Left lung (tissue), 10 donors: Measurements from ENCODE around the gene DOK7. TPM values are rescaled to one million over a fixed set of nuclear protein-coding genes. Genes with fewer than 3 reads are reported as not detected.

Source experiments
- ATAC-seq: fragments of 200-7000 bp; cut with Tn5 transposase; one replicate; pipeline ENCODE4 v1.9.1; 2020; ENCODE audit warnings: moderate library complexity
- DNase-seq, 4 donors: peaks; one replicate each; pipeline ENCODE4 v3.0.0-alpha.2; 2013 to 2020
- H3K27ac ChIP-seq, 2 donors: fragments of 200-600 bp; sonication (generic) in 1 of 2; one replicate each; pipeline versions ENCODE4 v1.5.0 to v1.8.0; 2020 to 2021
- H3K27me3 ChIP-seq, 2 donors: fragments of 200-600 bp; sonication (generic) in 1 of 2; one replicate each; pipeline versions ENCODE4 v1.5.0 to v1.8.0; 2020 to 2021
- H3K36me3 ChIP-seq, 2 donors: fragments of 200-600 bp; sonication (generic) in 1 of 2; one replicate each; pipeline versions ENCODE4 v1.5.0 to v1.8.0; 2020 to 2021
- H3K4me1 ChIP-seq, 2 donors: fragments of 200-600 bp; one replicate each; pipeline ENCODE4 v1.8.0; 2021
- H3K4me3 ChIP-seq, 2 donors: fragments of 200-600 bp; sonication (generic) in 1 of 2; one replicate each; pipeline versions ENCODE4 v1.5.0 to v1.8.0; 2020 to 2021; ENCODE audit warnings: mild to moderate bottlenecking in 1 of 2
- H3K9me3 ChIP-seq, 2 donors: fragments of 200-600 bp; sonication (generic) in 1 of 2; one replicate each; pipeline versions ENCODE4 v1.5.0 to v1.8.0; 2020 to 2021
- intact Hi-C, 2 donors: fragments of 100-400 bp; cut with DNase I; formaldehyde crosslinking; loops; one replicate each; pipeline versions ENCODE4 v1.11.2 to v1.14.2; 2022
- polyA plus RNA-seq, 6 donors: library from polyadenylated mRNA; unstranded; fragments of 120-200 nt; gene quantifications; one replicate each; pipeline ENCODE4 v1.2.1, GENCODE V29; 2013; ENCODE audit not compliant: insufficient read length in 6 of 6
- total RNA-seq, 2 donors: library from RNA; stranded (reverse); fragmentation: NEBNext Ultra II Directional; extraction: Animal tissue kit (Norgen Biotek cat#: 25700); gene quantifications; one replicate each; pipeline ENCODE4 v1.2.1, GENCODE V29; 2021
- TF ChIP-seq, protein P1 (sequence below), 2 donors: fragments of 200-600 bp; sonication (generic) in 1 of 2; IDR thresholded peaks; one replicate each; pipeline versions ENCODE4 v1.5.0 to v1.8.0; 2021; ENCODE audit warnings: antibody characterized with exemption in 2 of 2
- donor health status: DM: no; HTN: yes; CAD: no.
- donor health status: DM: no; HTN: no; CAD: no.

DOK7 gene
- total and polyA plus RNA-seq, 8 donors, result 0.28 to 6.3 (median 1.2) TPM

DNA sequence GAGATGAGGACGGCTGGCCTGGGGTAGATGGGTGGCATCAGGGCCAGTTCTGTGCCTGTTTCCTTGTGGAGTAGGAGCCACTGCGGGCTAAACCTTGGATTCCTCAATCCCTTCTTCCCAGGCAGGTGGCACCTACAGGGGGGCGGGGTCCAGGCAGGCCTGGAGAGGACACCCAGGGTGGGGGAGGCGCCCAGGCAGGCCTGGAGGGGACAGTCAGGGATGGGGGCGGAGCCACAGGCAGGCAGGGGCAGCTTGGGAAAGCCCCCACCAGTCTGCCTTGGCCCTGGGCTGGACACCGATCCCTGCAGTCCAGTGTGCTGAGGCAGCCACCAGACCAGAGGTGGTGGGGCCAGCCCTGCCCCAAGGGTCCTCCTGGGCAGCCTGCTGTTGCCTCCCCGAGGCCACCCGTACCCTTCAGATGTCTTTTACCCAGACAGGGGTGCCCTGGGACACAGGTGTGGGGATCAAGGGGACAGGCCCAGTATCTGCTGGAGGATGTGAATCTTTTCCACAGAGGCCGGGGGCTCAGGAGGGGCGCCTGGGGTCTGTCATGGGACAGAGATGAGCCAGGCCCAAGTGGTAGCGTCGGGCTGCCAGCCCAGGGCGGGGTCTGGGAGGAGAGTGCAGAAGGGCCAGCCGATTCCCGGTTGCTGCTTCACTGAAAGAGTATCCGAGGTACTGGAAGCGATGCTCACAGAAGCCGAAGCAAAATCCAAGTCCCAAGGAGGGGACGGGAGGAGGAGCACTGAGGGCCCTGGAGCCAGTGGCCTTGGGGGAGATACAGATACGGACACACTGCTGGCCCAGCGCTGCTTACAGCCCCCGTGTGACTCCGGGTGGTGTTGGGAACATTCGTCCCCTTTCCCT is 34.6 kb downstream of the DOK7 start:
- intact Hi-C loops, result no loop called here
- DNase-seq, result no peak
- no peaks in the 10 kb centered on the region for H3K9me3 ChIP-seq
- TF ChIP-seq, protein P1, sequence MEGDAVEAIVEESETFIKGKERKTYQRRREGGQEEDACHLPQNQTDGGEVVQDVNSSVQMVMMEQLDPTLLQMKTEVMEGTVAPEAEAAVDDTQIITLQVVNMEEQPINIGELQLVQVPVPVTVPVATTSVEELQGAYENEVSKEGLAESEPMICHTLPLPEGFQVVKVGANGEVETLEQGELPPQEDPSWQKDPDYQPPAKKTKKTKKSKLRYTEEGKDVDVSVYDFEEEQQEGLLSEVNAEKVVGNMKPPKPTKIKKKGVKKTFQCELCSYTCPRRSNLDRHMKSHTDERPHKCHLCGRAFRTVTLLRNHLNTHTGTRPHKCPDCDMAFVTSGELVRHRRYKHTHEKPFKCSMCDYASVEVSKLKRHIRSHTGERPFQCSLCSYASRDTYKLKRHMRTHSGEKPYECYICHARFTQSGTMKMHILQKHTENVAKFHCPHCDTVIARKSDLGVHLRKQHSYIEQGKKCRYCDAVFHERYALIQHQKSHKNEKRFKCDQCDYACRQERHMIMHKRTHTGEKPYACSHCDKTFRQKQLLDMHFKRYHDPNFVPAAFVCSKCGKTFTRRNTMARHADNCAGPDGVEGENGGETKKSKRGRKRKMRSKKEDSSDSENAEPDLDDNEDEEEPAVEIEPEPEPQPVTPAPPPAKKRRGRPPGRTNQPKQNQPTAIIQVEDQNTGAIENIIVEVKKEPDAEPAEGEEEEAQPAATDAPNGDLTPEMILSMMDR (IDR thresholded peaks at IDR 0.05), result no peak
- no peak for ATAC-seq
- peaks cover 0 to 41% of the 10 kb centered on the region in 2 donors for H3K27me3 ChIP-seq
- H3K36me3 ChIP-seq, result peaks cover 0 to 34% of the 10 kb centered on the region in 2 donors
- no peak overlapping the region for H3K4me3 ChIP-seq
- H3K4me1 ChIP-seq, result peaks cover 0 to 6% of the 10 kb centered on the region in 2 donors
- H3K27ac ChIP-seq, result no peak overlapping the region

DNA sequence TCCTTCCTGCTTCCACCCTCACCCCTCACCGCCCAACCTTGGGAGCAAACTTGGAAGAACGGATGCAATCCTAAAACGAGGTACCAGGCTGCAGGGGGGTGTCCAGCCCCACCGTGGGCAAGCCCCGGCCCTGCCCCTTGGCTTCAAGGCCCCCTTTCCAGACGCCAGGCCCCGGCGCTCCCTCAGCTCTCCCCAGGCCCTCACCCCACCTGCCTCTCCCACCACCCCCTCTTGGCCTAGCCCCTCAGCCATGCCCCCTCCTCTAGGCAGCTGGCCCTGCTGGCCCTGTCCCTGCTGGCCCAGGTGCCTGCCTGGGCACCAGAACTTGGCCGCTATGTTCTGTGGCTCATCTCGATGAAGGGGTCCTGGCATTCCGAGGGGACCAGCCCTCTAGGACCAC is 35.3 kb downstream of the DOK7 start:
- TF ChIP-seq, protein P1 (IDR thresholded peaks at IDR 0.05), result no peak
- Histone ChIP-seq H3K36me3 (peaks cover 0 to 40% of the 10 kb centered on the region in 2 donors), H3K9me3 (no peaks in the 10 kb centered on the region), H3K4me3 (no peak overlapping the region), H3K27ac (no peak overlapping the region), H3K4me1 (peaks cover 0 to 7% of the 10 kb centered on the region in 2 donors), H3K27me3 (peaks cover 0 to 35% of the 10 kb centered on the region in 2 donors)
- DNase-seq, result no peak
- no peak for ATAC-seq
- intact Hi-C loops, result no loop called here

DNA sequence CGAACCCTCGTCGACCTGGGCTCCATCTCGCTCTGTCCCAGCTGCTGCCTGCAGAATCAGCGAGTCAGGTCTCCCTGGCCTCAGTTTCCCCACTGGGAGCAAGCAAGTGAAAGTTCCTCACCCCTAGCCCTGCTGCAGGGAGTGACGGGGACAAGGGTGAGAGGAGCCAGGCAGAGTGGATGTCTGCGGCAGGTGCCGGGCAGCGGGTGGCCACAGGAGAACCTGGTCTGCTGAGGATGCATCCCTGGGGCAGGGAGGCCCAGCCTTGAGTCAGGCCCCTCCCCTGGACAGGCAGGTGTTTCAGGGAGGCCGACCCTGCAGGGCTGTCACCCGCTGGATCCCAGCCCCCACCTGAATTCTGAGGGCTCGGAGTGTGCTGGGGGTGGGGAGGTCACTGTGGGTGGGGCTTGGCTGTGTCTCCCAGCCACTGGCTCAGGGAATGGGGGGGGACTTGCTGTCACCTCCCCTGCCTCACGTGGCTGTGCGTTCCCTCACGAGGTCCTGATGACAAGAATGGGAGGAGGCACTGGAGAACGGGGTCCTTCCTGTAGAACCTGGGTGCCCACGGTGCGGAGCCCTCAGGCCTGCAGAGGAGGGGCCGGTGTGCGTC is 35.9 kb downstream of the DOK7 start:
- H3K4me1 ChIP-seq, result peaks cover 0 to 7% of the 10 kb centered on the region in 2 donors
- ATAC-seq, result no peak

DNA sequence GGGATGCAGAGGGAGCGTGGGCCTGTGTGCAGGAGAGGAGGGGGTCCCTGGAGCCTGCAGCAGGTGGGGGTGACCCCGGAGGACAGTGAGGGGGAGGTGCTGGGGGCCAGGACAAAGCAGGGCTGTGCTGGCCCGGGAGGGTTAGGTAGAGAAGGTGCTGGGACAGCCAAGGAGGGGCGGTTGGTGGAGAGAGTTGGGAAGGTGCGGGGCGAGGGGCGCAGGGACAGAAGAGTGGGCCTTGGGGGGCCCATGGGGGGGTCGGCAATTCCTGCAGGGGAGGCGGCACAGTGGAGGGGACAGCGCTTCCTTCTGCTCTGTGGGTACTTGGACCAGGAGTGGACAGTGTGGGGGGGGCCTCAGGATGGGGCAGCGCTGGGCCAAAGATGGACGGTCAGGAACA is 36.6 kb downstream of the DOK7 start:
- peaks cover 0 to 52% of the 10 kb centered on the region in 2 donors for H3K36me3 ChIP-seq
- TF ChIP-seq, protein P1 (IDR thresholded peaks at IDR 0.05), result no peak
- H3K27me3 ChIP-seq, result peaks cover 0 to 21% of the 10 kb centered on the region in 2 donors
- peaks cover 0 to 7% of the 10 kb centered on the region in 2 donors for H3K4me1 ChIP-seq
- ATAC-seq (no peak), DNase-seq (no peak)
- intact Hi-C loops, result no loop called here
- H3K27ac ChIP-seq, result no peak overlapping the region
- no peak overlapping the region for H3K4me3 ChIP-seq
- no peaks in the 10 kb centered on the region for H3K9me3 ChIP-seq

More for the DNA sequence above, 35.9 kb downstream of the DOK7 start:
- H3K4me3 ChIP-seq, result no peak overlapping the region
- TF ChIP-seq, protein P1 (IDR thresholded peaks at IDR 0.05), result no peak
- no peaks in the 10 kb centered on the region for H3K9me3 ChIP-seq
- peaks cover 0 to 29% of the 10 kb centered on the region in 2 donors for H3K27me3 ChIP-seq
- no peak for DNase-seq
- intact Hi-C loops, result no loop called here
- H3K27ac ChIP-seq, result no peak overlapping the region
- H3K36me3 ChIP-seq, result peaks cover 0 to 45% of the 10 kb centered on the region in 2 donors

DNA sequence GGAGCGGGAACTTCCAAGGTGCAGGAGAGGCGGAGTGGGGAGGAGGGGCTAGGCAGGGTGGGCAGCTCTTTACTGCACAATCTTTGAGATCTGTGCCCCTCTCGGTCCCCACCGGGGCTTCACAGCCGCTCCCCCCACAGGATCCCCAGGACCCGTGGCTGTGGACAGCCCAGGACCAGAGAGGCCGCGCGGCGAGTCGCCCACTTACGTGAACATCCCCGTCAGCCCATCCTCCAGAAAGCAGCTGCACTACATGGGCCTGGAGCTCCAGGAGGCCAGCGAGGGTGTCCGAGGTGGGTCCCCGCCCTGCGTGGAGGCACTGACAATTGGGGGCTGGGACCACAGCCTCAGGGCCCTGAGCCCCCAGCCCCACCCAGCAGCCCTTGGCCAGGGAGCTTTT is 37.0 kb downstream of the DOK7 start:
- peaks cover 0 to 56% of the 10 kb centered on the region in 2 donors for H3K36me3 ChIP-seq
- peaks cover 0 to 17% of the 10 kb centered on the region in 2 donors for H3K27me3 ChIP-seq
- peaks cover 0 to 7% of the 10 kb centered on the region in 2 donors for H3K4me1 ChIP-seq
- H3K9me3 ChIP-seq, result no peaks in the 10 kb centered on the region
- DNase-seq (no peak), ATAC-seq (no peak)
- TF ChIP-seq, protein P1 (IDR thresholded peaks at IDR 0.05), result no peak
- H3K27ac ChIP-seq, result no peak overlapping the region
- no peak overlapping the region for H3K4me3 ChIP-seq
- intact Hi-C loops, result no loop called here
